K562 (cell line): ENCODE data around the gene SLC39A12. TPM values are rescaled to one million over a fixed set of nuclear protein-coding genes. Genes with fewer than 3 reads are reported as not detected.

Source experiments
- ATAC-seq: fragments of 200-7000 bp; cut with Tn5 transposase; 3 replicates; pipeline ENCODE4 v1.9.1; 2020; ENCODE audit warnings: moderate library complexity
- BruUV-seq: library from RNA; stranded (reverse); fragments of 400-500 nt; replicated peaks from 2 replicates; lab custom pipeline; 2021; lab: Mats Ljungman, UMichigan
- CTCF ChIA-PET: fragments of 300-600 bp; formaldehyde crosslinking; extraction: SDS; loops from one replicate; lab custom pipeline; 2021; ENCODE audit warnings: low intra/inter-chr PET ratio; lab: Yijun Ruan, JAX
- POLR2A ChIA-PET: fragments of 300-600, 350-650 bp; sonication (Branson Sonifier 250); formaldehyde crosslinking; extraction: SDS; loops from one replicate; lab custom pipeline; 2021; ENCODE audit warnings: antibody characterized with exemption, inconsistent platforms; lab: Yijun Ruan, JAX
- DNase-seq, 4 experiments: peaks; one replicate each; pipeline versions ENCODE4 v3.0.0 to v3.0.0-alpha.2; 2011 to 2018; ENCODE audit warnings: low spot score in 3 of 4, mixed read lengths in 3 of 4; ENCODE audit errors: extremely low read depth in 1 of 4
- FAIRE-seq: peaks from 2 replicates; lab custom pipeline; 2011; peaks lifted over from hg19 to GRCh38; lab: Jason Lieb, UNC
- H2AFZ ChIP-seq: 2 replicates; pipeline ENCODE4 v1.6.0; 2011; ENCODE audit warnings: low read depth, low read length, control low read depth, inconsistent platforms
- H3K27ac ChIP-seq: fragments of 200-600 bp; 3 replicates; pipeline ENCODE4 v1.8.0; 2011; ENCODE audit warnings: low read depth, mild to moderate bottlenecking, control low read depth, inconsistent platforms, low read length, moderate library complexity, mixed read lengths; ENCODE audit errors: extremely low read depth
- H3K27me3 ChIP-seq, 2 experiments: fragments of 300-600 bp in 1 of 2; 2 replicates in 1 of 2; 3 replicates in 1 of 2; pipeline versions ENCODE4 v1.6.0 to v1.8.0; 2011; ENCODE audit warnings: inconsistent platforms in 2 of 2, low read length in 2 of 2, mild to moderate bottlenecking in 1 of 2, mixed read lengths in 1 of 2, moderate library complexity in 1 of 2; ENCODE audit not compliant: control insufficient read depth in 2 of 2, insufficient read depth in 2 of 2
- H3K36me3 ChIP-seq: fragments of 300-600 bp; 3 replicates; pipeline ENCODE4 v1.8.0; 2011; ENCODE audit warnings: mild to moderate bottlenecking, low read length, inconsistent platforms; ENCODE audit not compliant: control insufficient read depth, insufficient read depth
- H3K4me1 ChIP-seq, 2 experiments: fragments of 200-600 bp in 1 of 2; replicated peaks in 1 of 2; 2 replicates in 1 of 2; 3 replicates in 1 of 2; pipeline versions ENCODE4 v1.5.1 to v1.8.0; 2011; ENCODE audit warnings: inconsistent platforms in 2 of 2, low read length in 2 of 2, mild to moderate bottlenecking in 1 of 2, mixed read lengths in 1 of 2, moderate library complexity in 1 of 2; ENCODE audit not compliant: control insufficient read depth in 2 of 2, insufficient read depth in 2 of 2
- H3K4me2 ChIP-seq: 2 replicates; pipeline ENCODE4 v1.6.1; 2011; ENCODE audit warnings: low read length, control low read depth, inconsistent platforms, mixed read lengths; ENCODE audit not compliant: insufficient read depth
- H3K4me3 ChIP-seq: fragments of 200-600 bp; sonication (generic), shearing (Covaris generic); 2 replicates; pipeline ENCODE4 v1.5.1; 2016; ENCODE audit warnings: control low read depth, inconsistent platforms
- H3K79me2 ChIP-seq: fragments of 200-600 bp; 3 replicates; pipeline ENCODE4 v1.8.0; 2011; ENCODE audit warnings: low read length, inconsistent platforms; ENCODE audit not compliant: control insufficient read depth, insufficient read depth
- H3K9ac ChIP-seq, 2 experiments: 2 replicates each; pipeline versions ENCODE4 v1.6.0 to v1.6.1; 2011; ENCODE audit warnings: low read depth in 2 of 2, low read length in 2 of 2, control low read depth in 1 of 2, inconsistent platforms in 1 of 2, mild to moderate bottlenecking in 1 of 2, mixed read lengths in 1 of 2; ENCODE audit not compliant: insufficient read depth in 1 of 2
- H3K9me1 ChIP-seq: one replicate; pipeline ENCODE4 v1.6.0; 2011; ENCODE audit warnings: inconsistent platforms, mild to moderate bottlenecking, low read length, moderate library complexity; ENCODE audit not compliant: control insufficient read depth, insufficient read depth
- H3K9me3 ChIP-seq: replicated peaks from 2 replicates; pipeline ENCODE4 v1.5.1; 2011; ENCODE audit warnings: low read depth, low read length, inconsistent platforms; ENCODE audit not compliant: control insufficient read depth, insufficient read depth
- H4K20me1 ChIP-seq: replicated peaks from 2 replicates; pipeline ENCODE4 v1.6.1; 2011; ENCODE audit warnings: low read length, inconsistent platforms, mixed read lengths; ENCODE audit not compliant: control insufficient read depth, insufficient read depth
- CBFA2T3 ChIP-seq: fragments of 450-650 bp; IDR thresholded peaks from 2 replicates; pipeline ENCODE4 v1.6.1; 2017
- CBX3 ChIP-seq, 2 experiments: IDR thresholded peaks; 1 replicate in 1 of 2; 2 replicates in 1 of 2; pipeline ENCODE4 v1.6.1; 2012; ENCODE audit warnings: inconsistent platforms in 2 of 2, low read length in 2 of 2, borderline replicate concordance in 1 of 2, control low read depth in 1 of 2
- FOS ChIP-seq: IDR thresholded peaks from 3 replicates; pipeline ENCODE4 v1.6.1; 2011; ENCODE audit not compliant: insufficient read length; ENCODE audit errors: extremely low read depth
- FOXJ2 ChIP-seq: fragments of 200-800 bp; sonication (Bioruptor generic); IDR thresholded peaks from 2 replicates; pipeline ENCODE4 v1.6.1; 2016; ENCODE audit warnings: missing genetic modification characterization, missing compliant biosample characterization
- GATAD2B ChIP-seq: fragments of 450-650 bp; IDR thresholded peaks from 2 replicates; pipeline ENCODE4 v1.6.1; 2017; ENCODE audit warnings: mild to moderate bottlenecking, borderline replicate concordance
- ID3 ChIP-seq, 2 experiments: fragments of 250-450 bp in 1 of 2; fragments of 450-650 bp in 1 of 2; sonication (Bioruptor Pico) in 1 of 2; IDR thresholded peaks; 2 replicates each; pipeline versions ENCODE4 v1.6.1 to v1.8.0; 2016 to 2021; ENCODE audit warnings: mild to moderate bottlenecking in 2 of 2, moderate library complexity in 2 of 2, missing compliant biosample characterization in 1 of 2, missing genetic modification characterization in 1 of 2
- LARP7 ChIP-seq: fragments of 450-650 bp; IDR thresholded peaks from 2 replicates; pipeline ENCODE4 v1.6.1; 2016
- MECOM ChIP-seq: fragments of 250-450 bp; sonication (Bioruptor Pico); IDR thresholded peaks from 2 replicates; pipeline ENCODE4 v1.8.0; 2022; ENCODE audit warnings: inconsistent platforms
- MXI1 ChIP-seq: IDR thresholded peaks from 2 replicates; pipeline ENCODE4 v1.6.1; 2011; ENCODE audit warnings: low read depth, mild to moderate bottlenecking, improper control_type of control experiment, low read length
- SRSF1 ChIP-seq: fragments of 200-400 bp; formaldehyde crosslinking; IDR thresholded peaks from 2 replicates; pipeline ENCODE4 v1.6.1; 2017; ENCODE audit warnings: mild to moderate bottlenecking, low read depth, low read length, moderate library complexity
- TEAD1 ChIP-seq, 2 experiments: fragments of 450-650 bp in 1 of 2; sonication (generic) in 1 of 2; formaldehyde crosslinking; IDR thresholded peaks; 2 replicates each; pipeline versions ENCODE4 v1.4.0 to v1.8.0; 2020 to 2022; ENCODE audit warnings: mild to moderate bottlenecking in 2 of 2, missing genetic modification reagents in 1 of 2
- TFE3 ChIP-seq: fragments of 450-650 bp; formaldehyde crosslinking; IDR thresholded peaks from 2 replicates; pipeline ENCODE4 v1.4.0; 2020; ENCODE audit warnings: mild to moderate bottlenecking, mixed read lengths
- ZFP91 ChIP-seq: sonication (generic); formaldehyde crosslinking; IDR thresholded peaks from 2 replicates; pipeline ENCODE4 v1.8.0; 2022; ENCODE audit warnings: mild to moderate bottlenecking, missing genetic modification reagents
- ZNF609 ChIP-seq: sonication (generic); formaldehyde crosslinking; IDR thresholded peaks from 2 replicates; pipeline ENCODE4 v1.8.1; 2023; ENCODE audit warnings: missing genetic modification reagents, mild to moderate bottlenecking, borderline replicate concordance
- WGBS: fragments of 100-300 bp; shearing (Covaris generic); methylation state at CpG from one replicate; pipeline ENCODE4 v1.1.6; 2016; ENCODE audit warnings: low coverage, mixed read lengths; ENCODE audit not compliant: insufficient coverage; ENCODE audit errors: missing lambda C conversion rate; 5-methylcytosine and 5-hydroxymethylcytosine counted together
- in situ Hi-C: fragments of 300-500 bp; cut with MboI; formaldehyde crosslinking; loops from 4 replicates; pipeline ENCODE4 v1.15.0; 2018; ENCODE audit warnings: inconsistent platforms, mixed read lengths
- intact Hi-C: fragments of 100-400 bp; cut with micrococcal nuclease; formaldehyde crosslinking; loops from 2 replicates; pipeline ENCODE4 v1.14.2; 2022
- polyA plus RNA-seq, 8 experiments: library from polyadenylated mRNA; depleted of rRNA in 4 of 8; stranded (reverse) in 5 of 8; unstranded in 3 of 8; fragments of >200 nt; fragmentation: Nextera tagmentation in 2 of 8; fragmentation: Illumina TruSeq in 1 of 8; extraction: Ambion mirVana in 2 of 8; extraction: Trizol in 1 of 8; gene quantifications; 2 replicates each; pipeline versions ENCODE4 v1.2.1 to v1.2.3, GENCODE V29; 2011 to 2014; ENCODE audit warnings: inconsistent platforms in 1 of 8, missing spikeins in 1 of 8
- total RNA-seq, 7 experiments: library from RNA; depleted of rRNA in 6 of 7; stranded (reverse); fragments of >200 nt in 6 of 7; fragmentation: Illumina TruSeq in 2 of 7; extraction: Trizol in 2 of 7; gene quantifications; 2 replicates each; pipeline versions ENCODE4 v1.2.1 to v1.2.3, GENCODE V29; 2011 to 2021; ENCODE audit warnings: low replicate concordance in 1 of 7

SLC39A12 gene
- total and polyA plus RNA-seq, 9 of the 15 experiments (the other 6 are each of a cell fraction or from before 2014, with no cell fraction given), result not detected

GRCh38 chr10:17965649-17966235 lies 14.0 kb downstream of the SLC39A12 start:
- Histone ChIP-seq H3K27ac (no peak overlapping the region), H2AFZ (no peak overlapping the region), H3K9ac (no peak overlapping the region), H3K4me3 (no peak overlapping the region), H4K20me1 (no peaks in the 10 kb centered on the region; the same call in 1 of the 2 replicates), H3K79me2 (no peaks in the 10 kb centered on the region), H3K9me1 (no peaks in the 10 kb centered on the region), H3K36me3 (no peaks in the 10 kb centered on the region), H3K4me1 (no peaks in the 10 kb centered on the region), H3K27me3 (no peaks in the 10 kb centered on the region; a peak in 2 of 5 replicates), H3K9me3 (no peaks in the 10 kb centered on the region), H3K4me2 (no peak overlapping the region)
- DNase-seq (no peak), ATAC-seq (no peak), FAIRE-seq (no peak)
- intact Hi-C loops, result no loop called here
- in situ Hi-C loops, result no loop called here
- ChIA-PET CTCF (no interaction called here), POLR2A (no interaction called here)
- WGBS, result 1% methylated on average over 8 of the region's 8 CpGs
- BruUV-seq, result no TSS peak
- TF ChIP-seq TEAD1 (CRISPR knock-in tag; IDR thresholded peaks at IDR 0.05) (no peak), ZNF609 (CRISPR knock-in tag) (no peak), FOS (no peak), SRSF1 (no peak), TFE3 (CRISPR knock-in tag) (no peak), CBX3 (IDR thresholded peaks at IDR 0.05; ENCODE audit: borderline replicate concordance in 1 of 2, low read length in 2 of 2) (no peak), LARP7 (no peak), ID3 (CRISPR knock-in tag; IDR thresholded peaks at IDR 0.05) (no peak), ID3 (tag; IDR thresholded peaks at IDR 0.05) (no peak), FOXJ2 (tag) (no peak), MXI1 (no peak), MECOM (no peak), ZFP91 (CRISPR knock-in tag) (no peak), CBFA2T3 (no peak), GATAD2B (no peak)
